ENCODE data around the gene DUSP1. TPM values are rescaled to one million over a fixed set of nuclear protein-coding genes. Genes with fewer than 3 reads are reported as not detected.

The DUSP1 gene
- total and polyA plus RNA-seq, 10 of the 15 experiments (the other 5 are each of a cell fraction or from before 2014, with no cell fraction given), result 1.4 to 6.2 (median 3.9) TPM

GRCh38 chr5:172817664-172818063 is 46.7 kb upstream of the DUSP1 start:
- intact Hi-C loops (cut with micrococcal nuclease; ENCODE audit: unreplicated experiment), result no loop called here
- no peak for ATAC-seq
- Histone ChIP-seq H2AFZ (ENCODE audit: control insufficient read depth, low read depth, low read length) (no peak overlapping the region), H3K4me1 (ENCODE audit: control insufficient read depth, insufficient read depth, low read length) (no peaks in the 10 kb centered on the region), H3K79me2 (ENCODE audit: control insufficient read depth, insufficient read depth, low read length) (no peaks in the 10 kb centered on the region), H3K4me2 (ENCODE audit: control insufficient read depth, insufficient read depth) (no peak overlapping the region), H3K27ac (ENCODE audit: control insufficient read depth, insufficient read depth) (no peak overlapping the region), H3K9ac (ENCODE audit: control insufficient read depth, insufficient read depth, low read length) (no peak overlapping the region), H4K20me1 (ENCODE audit: control insufficient read depth, insufficient read depth) (no peaks in the 10 kb centered on the region), H3K36me3 (ENCODE audit: control insufficient read depth in 2 of 2, insufficient read depth in 2 of 2, low read length in 1 of 2) (no peaks in the 10 kb centered on the region), H3K9me3 (replicated peaks; ENCODE audit: control insufficient read depth, insufficient read depth, low read length) (no peaks in the 10 kb centered on the region), H3K4me3 (no peak overlapping the region), H3K27me3 (replicated peaks in 1 of 2; ENCODE audit: control insufficient read depth in 2 of 2, insufficient read depth in 2 of 2, low read length in 1 of 2) (no peaks in the 10 kb centered on the region)
- CTCF ChIA-PET, result interaction anchor here (0.6 kb wide), 1 partner anchor 46 kb away, joined by 6 read pairs; no protein-coding TSS in a partner anchor
- SMC1A ChIA-PET (ENCODE audit: uncharacterized antibody, unreplicated experiment), result no interaction called here
- RAD21 ChIA-PET (ENCODE audit: unreplicated experiment), result no interaction called here
- no TSS peak for BruUV-seq (replicated peaks)
- DNase-seq (ENCODE audit: low read depth, low spot score), result no peak
- in situ Hi-C loops (cut with MboI), result no loop called here
- TF ChIP-seq BACH1 (IDR thresholded peaks at IDR 0.05; ENCODE audit: borderline replicate concordance), result no peak
- no peak for TF ChIP-seq ELK1 (IDR thresholded peaks at IDR 0.05; ENCODE audit: low read depth, low read length)
- TF ChIP-seq JUNB (IDR thresholded peaks at IDR 0.05), result no peak
- no peak for TF ChIP-seq CREM (IDR thresholded peaks at IDR 0.05; ENCODE audit: low read depth)
- no peak for TF ChIP-seq FOS (IDR thresholded peaks at IDR 0.05; ENCODE audit: borderline replicate concordance, extremely low read depth, insufficient read length)
- no peak for TF ChIP-seq ZNF384 (IDR thresholded peaks at IDR 0.05; ENCODE audit: borderline replicate concordance, low read depth, low read length)
- no peak for TF ChIP-seq ZNF622 (IDR thresholded peaks at IDR 0.05)
- TF ChIP-seq YBX1 (IDR thresholded peaks at IDR 0.05), result no peak
- no peak for TF ChIP-seq NBN (IDR thresholded peaks at IDR 0.05)
- no peak for TF ChIP-seq MXI1 (IDR thresholded peaks at IDR 0.05; ENCODE audit: low read depth, low read length)
- no peak for TF ChIP-seq TAF1 (IDR thresholded peaks at IDR 0.05; ENCODE audit: borderline replicate concordance, low read depth, low read length)
- no peak for TF ChIP-seq ZBTB11 (CRISPR knock-in tag; IDR thresholded peaks at IDR 0.05)
- FAIRE-seq, result no peak
- POLR2A ChIA-PET, result no interaction called here
- WGBS (ENCODE audit: insufficient coverage, insufficient replicate concordance, low lambda C conversion rate, missing lambda C conversion rate), result 56% methylated on average over 7 of the region's 7 CpGs

Data from GM12878 (cell line).